Prostate gland (tissue), 2 donors: ENCODE results near the gene HSPH1.

Experiments used
- POLR2AphosphoS5 ChIP-seq: sonication (generic); formaldehyde crosslinking; IDR thresholded peaks from one replicate; pipeline ENCODE4 v1.6.1; 2017; ENCODE audit warnings: antibody characterized with exemption
- TF ChIP-seq, protein P1 (sequence below), 4 experiments: fragments of 200-600 bp in 2 of 4; fragments of 450-650 bp in 2 of 4; sonication (generic) in 2 of 4; IDR thresholded peaks; 1 replicate in 3 of 4; 2 replicates in 1 of 4; pipeline ENCODE4 v1.5.1; 2016 to 2019; ENCODE audit warnings: antibody characterized with exemption in 4 of 4, mild to moderate bottlenecking in 2 of 4, moderate library complexity in 2 of 4

DNA sequence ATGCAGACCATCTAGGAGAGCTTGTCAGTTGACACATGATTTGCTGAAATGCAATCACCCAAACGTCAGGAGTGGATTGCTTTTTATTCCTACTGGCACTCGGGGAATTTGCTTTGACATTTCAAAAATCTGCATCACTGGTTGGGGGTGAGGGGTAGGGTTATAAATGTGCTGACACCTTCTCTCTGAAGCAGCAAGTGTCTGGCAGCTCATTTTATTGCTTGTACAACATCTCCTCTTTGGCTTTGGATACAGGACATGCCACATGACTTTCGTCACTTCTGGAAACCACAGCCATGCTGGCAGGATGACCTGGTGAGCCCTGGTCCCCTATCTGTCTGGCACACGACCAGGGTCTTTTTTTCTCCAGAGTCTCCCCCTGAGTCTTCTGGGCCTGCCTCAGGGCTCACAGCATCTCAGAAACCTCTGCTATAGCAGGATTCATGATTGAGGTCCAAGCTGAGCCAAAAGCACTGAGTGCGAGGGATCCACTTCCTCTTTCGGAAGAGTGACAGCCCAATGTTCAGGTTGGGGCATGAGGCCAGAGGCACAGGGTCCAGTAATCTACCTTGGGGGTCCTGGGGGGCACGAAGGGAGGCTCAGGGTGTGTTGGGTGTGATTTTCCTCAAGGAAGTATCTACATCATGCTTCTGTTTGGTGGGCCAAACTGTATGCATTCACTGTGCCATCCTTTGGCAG, 60.1 kb downstream of the HSPH1 start:
- TF ChIP-seq, protein P1, sequence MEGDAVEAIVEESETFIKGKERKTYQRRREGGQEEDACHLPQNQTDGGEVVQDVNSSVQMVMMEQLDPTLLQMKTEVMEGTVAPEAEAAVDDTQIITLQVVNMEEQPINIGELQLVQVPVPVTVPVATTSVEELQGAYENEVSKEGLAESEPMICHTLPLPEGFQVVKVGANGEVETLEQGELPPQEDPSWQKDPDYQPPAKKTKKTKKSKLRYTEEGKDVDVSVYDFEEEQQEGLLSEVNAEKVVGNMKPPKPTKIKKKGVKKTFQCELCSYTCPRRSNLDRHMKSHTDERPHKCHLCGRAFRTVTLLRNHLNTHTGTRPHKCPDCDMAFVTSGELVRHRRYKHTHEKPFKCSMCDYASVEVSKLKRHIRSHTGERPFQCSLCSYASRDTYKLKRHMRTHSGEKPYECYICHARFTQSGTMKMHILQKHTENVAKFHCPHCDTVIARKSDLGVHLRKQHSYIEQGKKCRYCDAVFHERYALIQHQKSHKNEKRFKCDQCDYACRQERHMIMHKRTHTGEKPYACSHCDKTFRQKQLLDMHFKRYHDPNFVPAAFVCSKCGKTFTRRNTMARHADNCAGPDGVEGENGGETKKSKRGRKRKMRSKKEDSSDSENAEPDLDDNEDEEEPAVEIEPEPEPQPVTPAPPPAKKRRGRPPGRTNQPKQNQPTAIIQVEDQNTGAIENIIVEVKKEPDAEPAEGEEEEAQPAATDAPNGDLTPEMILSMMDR (IDR thresholded peaks at IDR 0.05), result no peak
- TF ChIP-seq POLR2AphosphoS5, result no peak
